GM12864 (cell line): Measurements from ENCODE around the gene FCGR3A.
"Not testable (repeated sequence)": the region's sequence is repeated elsewhere in the genome, so short reads cannot be mapped to it uniquely, and the experiment has no call there.

Experiments used
- DNase-seq: peaks from one replicate; pipeline ENCODE4 v3.0.0-alpha.2; 2011; ENCODE audit warnings: low read depth
- H3K4me3 ChIP-seq: 2 replicates; pipeline ENCODE4 v1.5.1; 2011; ENCODE audit warnings: mild to moderate bottlenecking, low read depth, low read length, control low read depth
- TF ChIP-seq, protein P1 (sequence below): IDR thresholded peaks from 2 replicates; pipeline ENCODE4 v1.5.1; 2011; ENCODE audit warnings: low read depth, mild to moderate bottlenecking, moderate library complexity, low read length, control low read depth, inconsistent platforms; ENCODE audit errors: missing control alignments

FCGR3A gene

DNA sequence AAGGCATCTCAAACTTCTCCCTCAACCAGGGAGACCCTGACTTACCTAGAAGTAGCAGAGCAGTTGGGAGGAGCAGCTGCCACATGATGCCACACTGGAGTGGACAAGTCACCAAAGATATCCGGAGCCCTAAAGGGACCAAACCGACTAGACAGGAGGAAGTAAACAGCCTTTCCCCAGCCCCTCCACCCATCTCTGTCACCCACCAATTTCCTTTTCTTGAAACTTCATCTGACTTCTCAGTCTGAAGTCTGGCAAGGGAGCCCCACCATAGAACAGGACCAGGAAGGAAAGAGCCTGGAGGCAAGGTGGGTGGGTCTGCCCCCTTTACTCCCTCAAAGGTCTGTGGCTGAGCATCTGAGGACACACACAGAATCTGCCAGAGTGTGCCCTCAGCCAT, at the start of gene FCGR3A:
TSS of gene FCGR3A (minus strand) at position 167 of the 400 bp plus-strand sequence. CDS start at position 85, 82 bp downstream.
- no peak within 1 kb of the TSS for H3K4me3 ChIP-seq
- TF ChIP-seq, protein P1, sequence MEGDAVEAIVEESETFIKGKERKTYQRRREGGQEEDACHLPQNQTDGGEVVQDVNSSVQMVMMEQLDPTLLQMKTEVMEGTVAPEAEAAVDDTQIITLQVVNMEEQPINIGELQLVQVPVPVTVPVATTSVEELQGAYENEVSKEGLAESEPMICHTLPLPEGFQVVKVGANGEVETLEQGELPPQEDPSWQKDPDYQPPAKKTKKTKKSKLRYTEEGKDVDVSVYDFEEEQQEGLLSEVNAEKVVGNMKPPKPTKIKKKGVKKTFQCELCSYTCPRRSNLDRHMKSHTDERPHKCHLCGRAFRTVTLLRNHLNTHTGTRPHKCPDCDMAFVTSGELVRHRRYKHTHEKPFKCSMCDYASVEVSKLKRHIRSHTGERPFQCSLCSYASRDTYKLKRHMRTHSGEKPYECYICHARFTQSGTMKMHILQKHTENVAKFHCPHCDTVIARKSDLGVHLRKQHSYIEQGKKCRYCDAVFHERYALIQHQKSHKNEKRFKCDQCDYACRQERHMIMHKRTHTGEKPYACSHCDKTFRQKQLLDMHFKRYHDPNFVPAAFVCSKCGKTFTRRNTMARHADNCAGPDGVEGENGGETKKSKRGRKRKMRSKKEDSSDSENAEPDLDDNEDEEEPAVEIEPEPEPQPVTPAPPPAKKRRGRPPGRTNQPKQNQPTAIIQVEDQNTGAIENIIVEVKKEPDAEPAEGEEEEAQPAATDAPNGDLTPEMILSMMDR = no peak
- no peak for DNase-seq

GRCh38 chr1:161597077-161597476, 47.5 kb upstream of the FCGR3A start:
- not testable (repeated sequence) for DNase-seq, H3K4me3 ChIP-seq

DNA sequence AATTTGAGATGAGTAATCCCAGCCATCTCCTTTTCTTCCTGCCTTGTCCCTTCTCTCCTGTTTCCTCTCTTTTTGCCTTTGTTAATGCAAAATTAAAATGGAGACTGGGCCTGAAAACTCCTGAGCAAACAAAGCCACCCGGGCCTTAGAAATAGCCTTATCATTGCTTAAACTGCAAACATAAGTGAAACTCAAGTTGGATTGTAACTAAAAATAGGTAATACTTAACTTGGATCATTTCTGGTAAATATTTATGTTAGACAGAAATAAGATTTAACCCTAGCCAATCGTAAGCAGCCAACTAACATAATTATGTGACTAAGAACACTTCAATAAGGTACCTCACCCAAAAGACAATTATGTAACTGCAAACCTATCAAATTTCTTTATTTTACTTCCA, 46.0 kb upstream of the FCGR3A start:
- not testable (repeated sequence) for DNase-seq, H3K4me3 ChIP-seq

DNA sequence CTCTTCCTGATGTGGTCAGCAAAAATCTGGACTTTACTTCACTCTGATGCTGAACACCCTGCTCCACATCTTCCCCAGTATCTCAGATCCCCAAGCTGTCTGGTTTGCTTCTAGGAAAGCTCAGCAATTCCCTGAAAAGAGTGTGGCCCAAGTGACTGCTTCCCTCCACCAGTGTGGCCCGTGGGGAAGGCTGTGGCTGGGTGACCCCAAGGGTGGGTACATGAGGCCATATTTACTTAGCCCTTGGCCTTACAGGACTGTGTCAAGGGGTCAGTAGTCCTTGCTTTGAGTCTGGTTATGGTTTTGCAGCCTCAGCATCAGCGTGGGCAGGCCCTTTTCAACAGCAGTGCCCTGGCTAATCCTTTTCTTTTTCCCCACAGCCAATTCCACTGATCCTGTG, 45.6 kb upstream of the FCGR3A start:
- H3K4me3 ChIP-seq, DNase-seq: not testable (repeated sequence)

GRCh38 chr1:161594269-161594984, 44.8 kb upstream of the FCGR3A start:
- not testable (repeated sequence) for DNase-seq, H3K4me3 ChIP-seq

- H3K4me3 ChIP-seq, DNase-seq: not testable (repeated sequence)
Measured at GRCh38 chr1:161593092-161593755, 43.6 kb upstream of the FCGR3A start.

GRCh38 chr1:161592586-161592985, 43.0 kb upstream of the FCGR3A start:
- not testable (repeated sequence) for DNase-seq, H3K4me3 ChIP-seq

DNA sequence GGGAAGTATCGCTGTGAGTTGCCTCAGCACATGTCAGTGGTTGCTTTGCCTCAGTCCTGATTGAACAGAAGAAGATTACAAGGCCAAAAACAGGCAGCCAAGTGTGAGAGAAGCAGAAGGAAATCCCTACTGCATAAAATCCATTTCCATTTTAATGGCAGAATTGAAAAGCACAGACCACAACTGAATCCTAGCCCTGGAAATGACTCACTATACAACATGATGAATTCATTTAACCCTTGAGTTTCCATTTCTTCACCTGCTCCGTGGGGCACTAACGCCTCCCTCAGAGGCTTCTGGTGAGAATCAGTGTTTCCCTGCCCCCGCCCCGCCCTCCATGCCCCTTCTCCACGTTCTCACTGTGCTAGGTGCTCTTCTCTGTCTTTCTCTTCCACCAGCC, 40.3 kb upstream of the FCGR3A start:
- not testable (repeated sequence) for DNase-seq

GRCh38 chr1:161589365-161589764, 39.7 kb upstream of the FCGR3A start:
- DNase-seq, H3K4me3 ChIP-seq: not testable (repeated sequence)

More for the DNA sequence above, 40.3 kb upstream of the FCGR3A start:
- not testable (repeated sequence) for H3K4me3 ChIP-seq

- H3K4me3 ChIP-seq, DNase-seq: not testable (repeated sequence)
Measured at GRCh38 chr1:161588596-161588995, 39.0 kb upstream of the FCGR3A start.

- DNase-seq, H3K4me3 ChIP-seq: not testable (repeated sequence)
Measured at GRCh38 chr1:161582882-161583281, 33.3 kb upstream of the FCGR3A start.

GRCh38 chr1:161580879-161581537, 31.4 kb upstream of the FCGR3A start:
- not testable (repeated sequence) for DNase-seq, H3K4me3 ChIP-seq

- H3K4me3 ChIP-seq, DNase-seq: not testable (repeated sequence)
Measured at GRCh38 chr1:161579856-161580507, 30.4 kb upstream of the FCGR3A start.

DNA sequence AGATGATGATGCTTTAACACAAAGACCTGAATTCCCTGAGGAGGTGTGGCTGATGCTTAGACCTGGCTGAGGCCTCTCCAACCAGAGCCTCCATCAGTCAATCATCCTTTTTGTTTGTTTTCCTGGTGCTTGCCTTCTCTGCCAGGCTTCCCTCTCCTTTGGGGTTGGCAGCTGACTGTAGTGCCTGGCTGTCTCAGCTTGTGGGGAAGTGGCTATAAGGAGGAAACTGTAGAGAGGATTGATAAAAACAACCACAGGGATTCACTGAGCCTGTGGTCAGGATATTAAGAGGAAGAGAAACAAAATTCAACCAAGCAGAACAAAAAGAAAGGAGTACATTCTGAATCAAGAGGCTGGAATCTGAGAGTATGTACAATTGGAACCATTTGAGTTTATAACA, 27.1 kb upstream of the FCGR3A start:
- not testable (repeated sequence) for DNase-seq, H3K4me3 ChIP-seq

DNA sequence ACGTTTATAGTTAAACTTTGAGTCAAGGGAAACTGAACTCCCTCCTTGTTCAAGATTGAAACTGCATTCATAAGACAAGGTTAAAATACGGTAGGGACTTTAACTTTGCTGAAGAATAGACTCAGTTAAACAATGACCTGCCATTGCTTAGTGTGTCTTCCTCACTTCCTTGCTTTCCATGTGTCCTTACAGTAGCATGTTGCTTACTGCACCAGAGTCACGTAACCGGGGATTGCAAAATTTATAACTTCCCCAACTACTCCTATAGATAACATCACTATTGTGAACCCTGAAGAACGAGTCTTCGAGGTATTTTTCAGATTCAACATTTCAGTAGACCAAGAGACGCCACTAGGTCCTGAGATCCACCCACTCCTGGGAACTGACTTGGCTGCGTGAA, 22.1 kb upstream of the FCGR3A start:
- not testable (repeated sequence) for DNase-seq, H3K4me3 ChIP-seq

- not testable (repeated sequence) for DNase-seq, H3K4me3 ChIP-seq
Measured at GRCh38 chr1:161566602-161566960, 17.0 kb upstream of the FCGR3A start.

GRCh38 chr1:161563522-161563921, 13.9 kb upstream of the FCGR3A start:
- H3K4me3 ChIP-seq, DNase-seq: not testable (repeated sequence)

DNA sequence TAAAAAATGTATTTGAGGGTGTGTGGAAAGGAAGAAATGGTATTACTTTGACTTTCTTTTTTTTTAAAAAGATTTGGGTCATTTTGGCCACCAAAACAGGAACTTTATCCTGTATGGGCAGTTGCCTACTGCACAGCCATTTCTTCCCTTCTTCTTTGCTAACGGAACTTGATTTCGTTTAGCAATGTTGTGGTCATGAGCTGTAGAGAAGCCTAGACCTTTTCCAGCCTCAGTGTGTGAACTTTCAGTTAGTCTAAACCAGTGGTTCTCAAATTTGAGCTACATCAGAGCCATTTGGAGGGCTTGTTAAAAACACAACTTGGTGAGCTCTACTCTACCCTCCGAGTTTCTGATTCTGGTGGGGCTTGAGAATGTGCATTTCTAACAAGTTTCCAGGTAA, 12.8 kb upstream of the FCGR3A start:
- DNase-seq, H3K4me3 ChIP-seq: not testable (repeated sequence)
